Stimulated activated CD8-positive, alpha-beta memory T cell treated with anti-CD3 and anti-CD28 coated beads, Interleukin-2, amount 100 ng/mL, for 1 hour (primary cell): ENCODE measurements around the gene GHRHR.

Experiments
- DNase-seq, 2 donors: peaks; one replicate each; pipeline ENCODE4 v3.0.0-alpha.2; 2020; ENCODE audit warnings: low read depth in 2 of 2

The GHRHR gene

DNA sequence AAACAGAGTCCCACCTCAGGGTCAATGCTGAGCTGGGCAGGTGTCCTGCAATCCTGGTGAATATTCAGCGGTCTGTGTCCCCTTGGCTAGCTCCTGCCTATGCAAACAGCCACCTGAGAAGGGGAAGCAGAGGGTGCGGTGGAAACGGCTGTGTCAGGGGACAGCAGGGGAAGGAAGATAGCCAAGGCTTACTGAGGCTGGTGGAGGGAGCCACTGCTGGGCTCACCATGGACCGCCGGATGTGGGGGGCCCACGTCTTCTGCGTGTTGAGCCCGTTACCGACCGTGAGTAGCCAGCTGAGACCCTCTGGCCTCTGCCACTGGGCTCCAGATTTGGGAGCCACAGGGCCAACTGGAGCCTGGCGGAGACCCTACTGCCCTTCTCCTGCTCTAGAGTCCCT, at the start of gene GHRHR:
GHRHR (plus strand) TSS at position 112 of the 400 bp plus-strand sequence; CDS start at position 228, 116 bp downstream.
- no peak for DNase-seq

DNA sequence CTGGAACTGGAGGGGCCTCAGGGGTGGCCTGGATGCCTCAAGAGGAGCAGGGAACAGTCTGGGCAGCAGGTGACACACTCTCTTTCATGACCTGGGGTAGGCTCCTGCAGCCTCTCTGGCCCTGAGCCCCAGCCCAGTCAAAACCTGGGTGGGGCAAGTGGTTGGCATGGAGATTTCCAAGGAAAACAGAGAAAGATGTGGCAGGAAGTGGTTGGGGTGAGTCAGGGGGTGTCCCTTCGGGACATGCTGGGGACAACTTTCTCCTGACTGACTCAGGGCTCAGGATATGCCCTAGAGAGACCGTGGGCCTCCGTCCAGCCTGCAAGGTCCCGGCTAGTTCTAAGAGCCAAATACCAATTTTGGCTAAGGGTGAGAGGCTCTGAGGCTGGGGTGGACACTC, 49.2 kb upstream of the GHRHR start:
- no peak for DNase-seq

DNA sequence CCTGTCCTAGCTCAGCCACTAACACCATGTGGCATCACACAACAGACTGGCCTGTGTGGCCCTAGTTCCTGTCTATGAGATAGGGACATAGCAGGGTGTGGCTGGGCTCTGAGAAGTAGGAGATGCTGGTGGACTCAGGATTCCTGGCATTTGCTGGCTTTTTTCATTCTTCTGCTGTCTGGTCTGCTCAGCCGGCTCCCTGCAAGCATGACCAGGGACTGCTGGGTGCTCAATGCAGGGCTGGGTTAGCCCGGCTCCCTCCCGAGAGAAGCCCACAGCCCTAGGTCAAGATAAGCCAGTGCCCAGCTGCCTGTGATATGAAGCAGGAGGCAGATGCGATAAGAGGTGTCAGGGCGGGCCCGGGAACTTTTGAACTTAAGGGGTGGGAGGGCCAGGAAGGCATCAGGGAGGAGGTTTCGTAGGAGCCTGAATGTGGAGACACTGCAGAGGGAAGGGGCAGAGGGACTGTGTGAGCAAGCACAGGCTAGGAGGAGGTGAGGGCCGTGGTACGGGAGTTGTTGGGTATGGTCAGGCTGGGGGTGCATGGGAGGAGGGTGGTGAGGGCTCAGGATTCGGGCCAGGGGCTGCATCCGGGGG, 48.6 kb upstream of the GHRHR start:
- no peak for DNase-seq

DNA sequence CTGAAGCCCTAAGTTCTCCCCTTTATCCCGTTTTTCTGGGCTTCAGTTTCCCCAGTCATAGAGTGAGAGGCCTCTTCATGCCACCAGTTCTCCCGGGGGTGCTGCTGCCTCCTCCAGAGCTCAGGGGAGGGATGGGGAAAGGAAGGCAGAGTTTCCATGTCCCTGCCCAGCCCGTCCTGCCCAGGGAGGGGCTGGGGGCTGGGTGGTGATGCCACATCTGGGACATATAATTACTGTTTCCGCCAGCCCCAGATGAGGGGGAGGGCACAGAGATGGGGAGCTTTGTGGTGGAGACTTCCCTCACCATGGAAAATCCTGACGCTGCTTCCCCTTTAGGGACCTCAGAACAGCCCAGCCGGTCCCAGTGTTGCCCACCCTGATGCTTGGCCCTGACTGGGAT, 48.0 kb upstream of the GHRHR start:
- no peak for DNase-seq

DNA sequence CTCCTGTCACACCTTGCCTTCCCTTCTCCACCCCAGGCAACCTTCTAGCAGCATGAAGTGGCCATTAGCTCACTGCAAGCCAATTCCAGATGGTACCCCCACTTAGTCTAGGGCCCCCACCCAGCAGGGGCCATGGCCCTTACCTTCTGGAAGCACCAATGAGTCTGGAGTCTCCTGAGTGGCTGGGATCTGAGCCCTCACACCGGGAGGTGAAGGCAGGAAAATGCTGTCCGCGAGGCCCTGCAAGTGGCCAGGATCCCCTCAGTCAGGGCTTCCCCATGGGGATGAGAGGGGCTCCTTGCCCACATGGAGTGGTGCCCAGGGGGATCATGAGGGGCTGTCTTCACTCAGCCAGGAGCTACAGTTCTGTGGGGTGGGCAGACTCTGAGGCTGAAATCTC, 47.5 kb upstream of the GHRHR start:
- DNase-seq, result no peak

DNA sequence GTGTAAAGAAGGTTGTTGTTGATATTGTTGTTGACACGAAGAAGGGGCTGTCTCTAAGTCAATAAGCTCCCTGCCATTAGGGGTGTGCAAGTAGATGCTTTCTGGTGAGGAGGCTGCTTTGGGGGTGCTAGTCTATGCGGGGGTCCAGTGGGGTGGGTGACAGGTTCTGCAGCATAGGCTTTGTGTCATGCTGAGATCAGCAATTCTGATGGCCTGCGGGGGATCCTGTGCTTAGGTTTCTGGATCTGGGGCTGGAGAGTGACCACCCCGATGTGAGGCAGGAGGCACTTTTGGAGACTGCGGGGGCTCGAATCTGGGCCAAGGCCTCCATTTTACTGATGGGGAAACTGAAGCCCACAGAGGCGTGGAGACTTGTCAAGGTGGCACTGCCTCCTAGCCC, 47.0 kb upstream of the GHRHR start:
- no peak for DNase-seq

DNA sequence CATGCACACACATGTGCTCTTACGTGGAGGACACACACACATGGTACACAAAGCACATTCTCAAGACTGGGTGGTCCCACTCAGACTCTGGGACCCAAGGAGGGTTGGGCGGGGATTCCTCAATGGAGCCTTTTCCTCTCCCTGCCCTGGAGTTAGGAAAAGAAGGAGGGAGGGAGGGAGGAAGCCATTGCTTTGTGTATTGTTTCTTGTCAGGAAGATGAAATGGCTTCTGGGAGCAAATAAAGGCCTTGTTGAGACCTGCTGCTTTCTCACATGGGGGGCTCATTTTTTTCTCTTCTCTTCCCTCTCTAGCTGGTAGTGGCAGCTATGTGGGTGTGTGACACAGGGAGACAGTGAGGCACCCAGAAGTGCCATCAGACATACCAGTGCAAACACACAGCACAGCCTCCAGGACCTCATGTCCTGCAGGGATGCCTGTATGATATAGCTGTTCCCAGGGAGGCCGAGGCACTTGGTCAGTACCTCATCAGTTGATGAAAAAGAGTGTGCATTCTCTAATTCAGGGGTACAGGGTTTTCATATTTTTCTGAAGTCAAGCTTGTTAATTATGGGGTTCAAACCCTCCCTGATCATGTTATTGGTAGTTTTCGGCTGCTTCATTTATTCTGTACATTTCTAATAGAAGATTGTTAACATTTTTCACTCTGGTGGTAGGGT, 46.4 kb upstream of the GHRHR start:
- DNase-seq, result no peak

DNA sequence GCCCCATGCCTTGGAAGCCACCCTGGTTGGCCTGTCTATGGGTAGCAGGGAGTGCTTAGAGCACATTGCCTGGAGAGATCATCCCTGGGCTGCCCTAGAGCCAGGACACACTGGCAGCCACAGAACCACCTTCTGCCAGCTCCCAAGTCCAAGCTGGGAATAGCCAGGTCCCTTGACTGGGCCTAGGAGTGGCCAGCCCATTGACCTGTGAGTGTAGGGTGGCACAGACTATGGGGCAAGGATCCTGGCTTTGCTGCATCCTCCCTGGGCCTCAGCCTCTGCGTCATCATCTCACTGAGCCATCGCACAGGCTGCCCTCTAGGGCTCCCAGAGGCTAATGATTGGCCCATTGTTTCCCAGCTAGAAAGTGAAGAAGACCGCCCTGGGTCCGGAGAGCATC, 45.1 kb upstream of the GHRHR start:
- no peak for DNase-seq

DNA sequence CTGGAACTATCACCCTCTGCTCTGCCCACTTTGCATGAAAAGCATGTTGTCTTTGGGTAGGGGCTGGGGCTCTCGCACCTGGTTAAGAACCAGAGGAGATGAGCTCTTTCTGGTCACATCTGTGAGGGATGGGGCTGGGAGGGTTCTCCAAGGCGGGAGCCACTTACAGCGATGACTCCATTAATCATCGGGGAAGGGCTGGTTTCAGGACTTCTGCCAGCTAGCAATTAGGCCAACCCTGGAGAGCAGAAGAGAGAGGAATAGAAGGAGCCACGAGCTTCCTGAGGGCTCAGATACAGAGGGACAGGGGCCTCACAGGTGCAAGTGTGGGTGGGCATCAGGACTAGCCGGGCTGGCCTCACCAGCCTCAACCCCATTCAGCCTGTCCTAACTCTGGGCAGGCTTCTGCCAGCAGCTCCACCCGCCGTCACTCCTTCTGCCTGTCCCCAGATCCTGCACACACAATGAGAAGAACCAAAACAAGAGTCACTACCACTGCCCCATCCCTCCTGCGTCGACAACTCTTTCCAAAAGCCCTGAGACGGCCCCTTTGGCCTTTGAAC, 43.7 kb upstream of the GHRHR start:
- no peak for DNase-seq

DNA sequence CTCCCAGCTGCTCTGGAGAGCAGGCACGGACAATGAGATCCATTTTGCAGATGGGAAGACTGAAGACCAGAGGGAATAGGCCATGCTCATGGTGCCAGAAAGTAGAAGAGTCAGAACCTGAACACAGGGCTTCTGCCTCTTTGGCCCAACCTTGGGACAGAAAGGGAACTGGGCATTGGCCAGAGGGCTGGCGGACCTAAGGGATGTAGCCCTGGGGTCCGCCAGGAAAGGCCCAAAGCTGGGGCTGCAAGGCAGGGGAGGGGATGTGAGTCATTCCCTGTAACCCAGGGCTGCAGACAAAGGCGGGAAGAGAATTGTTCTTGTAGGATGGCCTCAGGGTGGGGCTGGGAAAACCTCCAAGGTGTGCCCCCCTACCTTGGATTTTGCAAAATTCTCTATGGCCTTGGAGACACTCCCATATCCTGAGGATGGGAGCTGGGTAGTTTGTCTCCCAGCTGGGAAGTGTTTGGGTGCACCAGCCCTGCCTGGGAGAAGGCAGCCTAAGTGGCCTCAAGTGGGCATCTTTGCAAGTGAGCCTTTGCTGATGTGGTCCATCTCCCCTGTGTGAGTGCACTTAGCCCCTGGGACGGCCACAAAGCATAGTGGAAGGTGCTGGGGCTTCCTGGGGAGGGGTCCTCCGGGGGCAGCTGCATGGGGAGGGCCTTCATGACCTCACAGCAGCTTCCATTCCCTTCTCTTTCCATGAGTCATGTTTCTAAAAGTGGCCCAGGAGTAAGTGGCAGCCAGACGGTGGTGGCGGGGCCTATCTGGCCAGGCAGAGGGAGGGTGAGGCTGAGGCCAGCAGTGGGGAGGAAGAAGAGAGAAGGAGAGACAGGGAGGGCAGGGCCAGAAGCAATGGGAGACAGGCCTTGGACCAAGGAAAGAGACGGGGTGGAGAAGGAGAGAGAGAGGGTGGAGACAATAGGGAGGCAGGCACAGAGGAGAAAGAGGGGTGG, 42.9 kb upstream of the GHRHR start:
- no peak for DNase-seq

DNA sequence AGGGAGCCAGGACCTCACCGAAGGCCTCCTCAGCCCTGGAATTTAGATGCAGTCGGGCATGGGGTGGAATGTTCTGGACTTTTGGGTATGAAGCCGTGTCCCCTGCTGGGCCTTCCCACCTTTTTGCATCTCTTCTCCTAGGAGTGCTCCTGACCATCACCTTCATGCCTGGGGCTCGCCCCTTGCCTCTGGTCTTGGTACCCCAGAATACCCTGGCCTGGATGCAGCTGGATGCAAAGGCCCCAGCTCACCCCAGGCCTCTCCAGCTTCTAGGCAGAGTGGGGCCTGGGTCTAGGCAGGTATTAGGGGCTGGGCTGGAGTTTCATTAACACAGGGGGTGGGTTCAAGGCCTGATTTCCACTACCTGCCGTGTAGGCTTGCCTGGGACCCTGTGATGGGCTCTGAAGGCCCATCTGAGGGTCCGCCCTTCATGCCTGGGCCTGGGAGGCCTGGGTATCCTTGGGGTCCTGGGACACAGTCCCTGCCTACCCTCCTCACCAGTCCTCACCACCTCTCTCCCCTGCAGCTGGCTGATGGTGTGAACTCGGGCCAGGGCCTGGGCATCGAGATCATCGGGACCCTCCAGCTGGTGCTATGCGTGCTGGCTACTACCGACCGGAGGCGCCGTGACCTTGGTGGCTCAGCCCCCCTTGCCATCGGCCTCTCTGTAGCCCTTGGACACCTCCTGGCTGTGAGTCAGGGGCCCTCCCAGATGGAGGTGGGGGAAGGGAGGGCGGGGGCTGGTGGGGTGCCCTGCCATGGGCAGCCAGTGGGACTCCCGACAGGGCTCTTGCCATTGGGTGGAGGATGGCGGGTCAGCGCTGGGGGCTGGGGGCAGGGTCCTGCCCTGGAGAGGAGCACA, 42.0 kb upstream of the GHRHR start:
- DNase-seq, result no peak

DNA sequence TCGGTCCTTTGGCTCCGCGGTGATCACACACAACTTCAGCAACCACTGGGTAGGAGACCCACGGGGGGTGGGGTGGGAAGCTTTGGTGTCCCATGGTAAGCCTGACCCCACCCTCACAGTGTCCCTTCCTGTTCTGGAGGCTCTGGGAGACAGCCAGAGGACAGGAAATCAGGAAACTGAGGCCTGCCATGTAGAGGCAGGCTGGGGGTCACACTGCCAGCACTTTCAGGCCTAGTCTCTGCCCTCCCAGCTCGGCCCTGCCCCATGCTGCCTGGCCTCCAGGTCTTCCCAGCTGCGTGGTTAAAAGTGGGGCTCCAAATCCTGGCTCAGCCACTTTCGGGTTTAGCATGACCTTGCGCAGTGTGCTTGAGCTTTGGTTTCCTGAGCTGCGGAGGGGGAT, 41.2 kb upstream of the GHRHR start:
- DNase-seq, result no peak

DNA sequence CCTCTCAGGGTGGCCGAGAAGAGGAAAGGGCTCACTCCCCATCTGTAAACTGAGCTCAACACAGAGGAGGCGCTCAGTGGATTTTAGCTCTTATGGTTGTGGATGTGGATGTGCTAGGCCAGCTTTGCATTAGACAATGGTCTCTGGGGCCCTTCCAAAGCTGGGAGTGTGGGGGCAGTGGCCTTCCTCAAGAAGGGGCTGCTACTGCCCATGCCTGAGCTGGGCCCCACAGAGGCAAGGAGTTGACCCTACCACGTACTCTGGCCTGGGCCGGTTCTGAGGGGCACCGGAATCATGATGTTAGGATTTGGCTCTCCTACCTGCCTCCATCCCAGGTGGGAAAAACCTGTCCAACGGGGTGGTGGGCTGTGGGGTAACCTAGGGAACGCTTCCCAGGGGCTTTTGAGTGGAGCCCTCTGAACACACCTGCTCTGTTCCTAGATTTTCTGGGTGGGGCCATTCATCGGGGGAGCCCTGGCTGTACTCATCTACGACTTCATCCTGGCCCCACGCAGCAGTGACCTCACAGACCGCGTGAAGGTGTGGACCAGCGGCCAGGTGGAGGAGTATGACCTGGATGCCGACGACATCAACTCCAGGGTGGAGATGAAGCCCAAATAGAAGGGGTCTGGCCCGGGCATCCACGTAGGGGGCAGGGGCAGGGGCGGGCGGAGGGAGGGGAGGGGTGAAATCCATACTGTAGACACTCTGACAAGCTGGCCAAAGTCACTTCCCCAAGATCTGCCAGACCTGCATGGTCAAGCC, 40.6 kb upstream of the GHRHR start:
- no peak for DNase-seq

DNA sequence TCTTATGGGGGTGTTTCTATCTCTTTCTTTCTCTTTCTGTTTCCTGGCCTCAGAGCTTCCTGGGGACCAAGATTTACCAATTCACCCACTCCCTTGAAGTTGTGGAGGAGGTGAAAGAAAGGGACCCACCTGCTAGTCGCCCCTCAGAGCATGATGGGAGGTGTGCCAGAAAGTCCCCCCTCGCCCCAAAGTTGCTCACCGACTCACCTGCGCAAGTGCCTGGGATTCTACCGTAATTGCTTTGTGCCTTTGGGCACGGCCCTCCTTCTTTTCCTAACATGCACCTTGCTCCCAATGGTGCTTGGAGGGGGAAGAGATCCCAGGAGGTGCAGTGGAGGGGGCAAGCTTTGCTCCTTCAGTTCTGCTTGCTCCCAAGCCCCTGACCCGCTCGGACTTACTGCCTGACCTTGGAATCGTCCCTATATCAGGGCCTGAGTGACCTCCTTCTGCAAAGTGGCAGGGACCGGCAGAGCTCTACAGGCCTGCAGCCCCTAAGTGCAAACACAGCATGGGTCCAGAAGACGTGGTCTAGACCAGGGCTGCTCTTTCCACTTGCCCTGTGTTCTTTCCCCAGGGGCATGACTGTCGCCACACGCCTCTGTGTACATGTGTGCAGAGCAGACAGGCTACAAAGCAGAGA, 39.9 kb upstream of the GHRHR start:
- no peak for DNase-seq

DNA sequence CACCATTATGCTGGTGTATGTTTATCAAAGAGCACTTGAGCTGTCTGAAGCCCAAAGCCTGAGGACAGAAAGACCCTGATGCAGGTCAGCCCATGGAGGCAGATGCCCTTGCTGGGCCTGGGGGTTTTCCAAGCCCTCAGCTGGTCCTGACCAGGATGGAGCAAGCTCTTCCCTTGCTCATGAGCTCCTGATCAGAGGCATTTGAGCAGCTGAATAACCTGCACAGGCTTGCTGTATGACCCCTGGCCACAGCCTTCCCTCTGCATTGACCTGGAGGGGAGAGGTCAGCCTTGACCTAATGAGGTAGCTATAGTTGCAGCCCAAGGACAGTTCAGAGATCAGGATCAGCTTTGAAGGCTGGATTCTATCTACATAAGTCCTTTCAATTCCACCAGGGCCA, 39.1 kb upstream of the GHRHR start:
- DNase-seq, result no peak

DNA sequence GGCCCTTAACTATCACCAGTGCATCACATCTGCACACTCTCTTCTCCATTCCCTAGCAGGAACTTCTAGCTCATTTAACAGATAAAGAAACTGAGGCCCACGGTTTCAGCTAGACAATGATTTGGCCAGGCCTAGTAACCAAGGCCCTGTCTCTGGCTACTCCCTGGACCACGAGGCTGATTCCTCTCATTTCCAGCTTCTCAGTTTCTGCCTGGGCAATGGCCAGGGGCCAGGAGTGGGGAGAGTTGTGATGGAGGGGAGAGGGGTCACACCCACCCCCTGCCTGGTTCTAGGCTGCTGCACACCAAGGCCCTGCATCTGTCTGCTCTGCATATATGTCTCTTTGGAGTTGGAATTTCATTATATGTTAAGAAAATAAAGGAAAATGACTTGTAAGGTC, 38.6 kb upstream of the GHRHR start:
- no peak for DNase-seq

DNA sequence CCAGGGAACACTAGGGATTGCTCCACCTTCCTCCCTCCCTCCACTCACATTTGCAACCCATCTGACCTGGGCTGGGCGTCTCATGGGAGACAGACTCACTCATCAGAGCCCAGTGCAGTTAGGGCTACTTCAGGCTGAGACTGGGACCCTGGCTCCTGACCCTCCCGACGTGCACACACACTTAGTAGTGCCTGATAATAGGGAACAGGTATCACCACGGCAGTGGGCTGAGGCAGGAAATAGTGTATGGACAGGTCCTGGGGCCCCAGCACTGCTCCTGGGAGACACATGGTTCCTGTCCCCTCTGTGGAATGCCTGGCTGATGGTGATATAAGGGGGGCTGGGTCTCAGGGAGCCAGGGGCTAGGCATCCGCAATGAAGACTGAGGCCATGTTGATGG, 37.8 kb upstream of the GHRHR start:
- no peak for DNase-seq

DNA sequence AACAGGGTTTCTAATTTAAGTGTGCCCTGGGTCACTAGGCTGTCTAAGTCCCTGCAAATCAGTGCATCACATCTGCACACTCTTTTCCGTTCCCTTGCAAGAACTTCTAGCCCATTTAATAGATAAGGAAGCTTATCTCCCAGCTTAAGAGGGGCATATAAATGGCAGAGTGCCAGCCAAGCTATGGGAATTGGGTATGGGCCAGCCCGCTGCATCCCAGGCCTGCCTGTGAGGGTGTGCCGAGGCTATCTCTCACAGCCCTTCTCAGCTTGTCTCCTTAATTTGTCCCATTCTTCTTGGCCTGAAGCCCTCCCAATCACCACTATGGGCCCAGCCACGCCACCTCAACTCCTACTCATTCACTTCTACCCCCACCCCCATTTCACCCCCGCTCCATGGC, 37.4 kb upstream of the GHRHR start:
- DNase-seq, result no peak

DNA sequence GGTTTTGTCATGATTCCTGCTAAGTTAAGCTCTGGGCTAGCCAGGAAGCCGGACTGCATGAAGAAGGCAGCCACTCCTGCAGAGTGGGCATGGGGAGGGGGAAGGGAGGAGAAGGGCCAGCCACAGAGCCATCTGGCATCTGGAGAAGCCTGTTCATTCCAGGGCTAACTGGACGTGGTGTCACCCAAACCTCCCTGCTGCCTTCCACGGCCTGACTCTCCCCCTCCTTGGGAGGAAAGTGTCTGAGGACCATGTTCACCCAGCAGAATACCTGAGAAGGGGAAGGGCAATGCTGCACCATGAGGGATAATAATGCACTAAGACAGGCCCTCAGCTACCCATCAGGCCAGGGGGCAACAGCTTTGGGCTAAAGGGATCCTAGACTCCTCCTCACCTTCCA, 36.7 kb upstream of the GHRHR start:
- DNase-seq, result no peak

DNA sequence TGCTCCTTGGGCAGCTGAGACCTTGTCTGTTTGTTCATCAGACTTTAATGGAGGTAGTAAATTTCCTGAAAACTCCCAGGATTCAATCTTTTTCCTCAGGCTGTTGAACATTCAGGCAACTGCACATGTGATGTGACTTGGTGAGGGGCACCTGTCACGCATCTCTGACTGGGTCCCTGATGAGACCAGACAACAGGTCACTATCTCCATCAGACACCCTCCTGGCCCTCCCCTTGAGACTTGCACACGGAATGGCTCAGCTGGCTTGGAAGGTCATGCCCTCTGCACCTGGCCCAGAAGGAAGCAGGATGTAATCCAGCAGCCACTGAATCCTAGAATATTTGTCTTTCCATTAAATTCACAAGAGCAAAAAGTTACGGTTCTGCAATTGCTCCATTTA, 36.2 kb upstream of the GHRHR start:
- no peak for DNase-seq
